ENCODE measurements around the gene SKI. TPM values are rescaled to one million over a fixed set of nuclear protein-coding genes. Genes with fewer than 3 reads are reported as not detected.

The SKI gene
- total and polyA plus RNA-seq, 9 of the 15 experiments (the other 6 are each of a cell fraction or from before 2014, with no cell fraction given) = 0.10 to 60.5 (median 4.6) TPM

DNA sequence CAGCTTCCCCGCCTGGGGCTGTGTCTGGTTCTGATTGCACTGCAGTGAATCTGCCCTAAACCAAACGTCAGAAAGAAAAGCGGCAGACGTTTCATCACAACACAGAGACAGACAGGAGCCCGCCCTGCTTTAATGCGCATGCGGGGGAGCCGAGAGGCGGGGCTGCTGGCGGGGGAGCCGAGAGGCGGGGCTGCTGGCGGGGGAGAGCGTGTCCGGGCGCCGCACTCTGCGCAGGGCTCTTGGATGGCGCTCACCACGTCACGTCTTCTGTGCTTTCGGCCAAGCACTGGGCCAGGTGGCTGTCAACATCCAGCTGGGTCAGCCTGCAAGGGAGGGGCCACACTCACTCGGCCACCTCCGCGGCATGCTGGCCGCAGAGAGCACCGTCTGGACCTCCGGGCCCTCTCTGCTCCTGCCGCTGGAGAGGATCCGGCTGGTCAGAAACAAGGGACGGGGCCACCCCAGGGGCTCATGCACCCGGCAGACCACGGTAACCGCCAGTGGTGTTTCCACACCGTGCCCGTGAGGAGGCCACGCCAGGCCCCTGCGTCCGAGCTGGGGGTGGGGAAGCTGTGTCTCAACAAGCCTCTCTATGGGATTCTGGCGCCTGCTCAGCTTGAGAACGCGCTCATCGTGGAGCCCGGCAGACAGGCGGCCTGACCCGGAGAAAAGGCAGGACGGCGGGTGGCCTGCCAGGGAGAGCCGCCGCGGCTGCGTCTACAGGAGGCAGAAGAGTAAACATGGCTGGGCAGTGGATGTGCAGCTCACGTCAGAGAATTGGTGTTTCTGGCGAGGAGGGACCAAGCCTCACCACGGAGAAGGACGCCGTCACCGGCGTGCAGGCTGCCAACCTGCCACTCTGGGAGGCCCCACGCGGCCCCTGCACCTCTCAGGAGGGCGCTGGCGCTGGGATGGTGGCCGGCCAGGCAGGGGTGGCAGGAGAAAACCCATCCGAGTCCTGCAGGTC is 38.4 kb upstream of the SKI start (continued):
- TF ChIP-seq, protein P1, sequence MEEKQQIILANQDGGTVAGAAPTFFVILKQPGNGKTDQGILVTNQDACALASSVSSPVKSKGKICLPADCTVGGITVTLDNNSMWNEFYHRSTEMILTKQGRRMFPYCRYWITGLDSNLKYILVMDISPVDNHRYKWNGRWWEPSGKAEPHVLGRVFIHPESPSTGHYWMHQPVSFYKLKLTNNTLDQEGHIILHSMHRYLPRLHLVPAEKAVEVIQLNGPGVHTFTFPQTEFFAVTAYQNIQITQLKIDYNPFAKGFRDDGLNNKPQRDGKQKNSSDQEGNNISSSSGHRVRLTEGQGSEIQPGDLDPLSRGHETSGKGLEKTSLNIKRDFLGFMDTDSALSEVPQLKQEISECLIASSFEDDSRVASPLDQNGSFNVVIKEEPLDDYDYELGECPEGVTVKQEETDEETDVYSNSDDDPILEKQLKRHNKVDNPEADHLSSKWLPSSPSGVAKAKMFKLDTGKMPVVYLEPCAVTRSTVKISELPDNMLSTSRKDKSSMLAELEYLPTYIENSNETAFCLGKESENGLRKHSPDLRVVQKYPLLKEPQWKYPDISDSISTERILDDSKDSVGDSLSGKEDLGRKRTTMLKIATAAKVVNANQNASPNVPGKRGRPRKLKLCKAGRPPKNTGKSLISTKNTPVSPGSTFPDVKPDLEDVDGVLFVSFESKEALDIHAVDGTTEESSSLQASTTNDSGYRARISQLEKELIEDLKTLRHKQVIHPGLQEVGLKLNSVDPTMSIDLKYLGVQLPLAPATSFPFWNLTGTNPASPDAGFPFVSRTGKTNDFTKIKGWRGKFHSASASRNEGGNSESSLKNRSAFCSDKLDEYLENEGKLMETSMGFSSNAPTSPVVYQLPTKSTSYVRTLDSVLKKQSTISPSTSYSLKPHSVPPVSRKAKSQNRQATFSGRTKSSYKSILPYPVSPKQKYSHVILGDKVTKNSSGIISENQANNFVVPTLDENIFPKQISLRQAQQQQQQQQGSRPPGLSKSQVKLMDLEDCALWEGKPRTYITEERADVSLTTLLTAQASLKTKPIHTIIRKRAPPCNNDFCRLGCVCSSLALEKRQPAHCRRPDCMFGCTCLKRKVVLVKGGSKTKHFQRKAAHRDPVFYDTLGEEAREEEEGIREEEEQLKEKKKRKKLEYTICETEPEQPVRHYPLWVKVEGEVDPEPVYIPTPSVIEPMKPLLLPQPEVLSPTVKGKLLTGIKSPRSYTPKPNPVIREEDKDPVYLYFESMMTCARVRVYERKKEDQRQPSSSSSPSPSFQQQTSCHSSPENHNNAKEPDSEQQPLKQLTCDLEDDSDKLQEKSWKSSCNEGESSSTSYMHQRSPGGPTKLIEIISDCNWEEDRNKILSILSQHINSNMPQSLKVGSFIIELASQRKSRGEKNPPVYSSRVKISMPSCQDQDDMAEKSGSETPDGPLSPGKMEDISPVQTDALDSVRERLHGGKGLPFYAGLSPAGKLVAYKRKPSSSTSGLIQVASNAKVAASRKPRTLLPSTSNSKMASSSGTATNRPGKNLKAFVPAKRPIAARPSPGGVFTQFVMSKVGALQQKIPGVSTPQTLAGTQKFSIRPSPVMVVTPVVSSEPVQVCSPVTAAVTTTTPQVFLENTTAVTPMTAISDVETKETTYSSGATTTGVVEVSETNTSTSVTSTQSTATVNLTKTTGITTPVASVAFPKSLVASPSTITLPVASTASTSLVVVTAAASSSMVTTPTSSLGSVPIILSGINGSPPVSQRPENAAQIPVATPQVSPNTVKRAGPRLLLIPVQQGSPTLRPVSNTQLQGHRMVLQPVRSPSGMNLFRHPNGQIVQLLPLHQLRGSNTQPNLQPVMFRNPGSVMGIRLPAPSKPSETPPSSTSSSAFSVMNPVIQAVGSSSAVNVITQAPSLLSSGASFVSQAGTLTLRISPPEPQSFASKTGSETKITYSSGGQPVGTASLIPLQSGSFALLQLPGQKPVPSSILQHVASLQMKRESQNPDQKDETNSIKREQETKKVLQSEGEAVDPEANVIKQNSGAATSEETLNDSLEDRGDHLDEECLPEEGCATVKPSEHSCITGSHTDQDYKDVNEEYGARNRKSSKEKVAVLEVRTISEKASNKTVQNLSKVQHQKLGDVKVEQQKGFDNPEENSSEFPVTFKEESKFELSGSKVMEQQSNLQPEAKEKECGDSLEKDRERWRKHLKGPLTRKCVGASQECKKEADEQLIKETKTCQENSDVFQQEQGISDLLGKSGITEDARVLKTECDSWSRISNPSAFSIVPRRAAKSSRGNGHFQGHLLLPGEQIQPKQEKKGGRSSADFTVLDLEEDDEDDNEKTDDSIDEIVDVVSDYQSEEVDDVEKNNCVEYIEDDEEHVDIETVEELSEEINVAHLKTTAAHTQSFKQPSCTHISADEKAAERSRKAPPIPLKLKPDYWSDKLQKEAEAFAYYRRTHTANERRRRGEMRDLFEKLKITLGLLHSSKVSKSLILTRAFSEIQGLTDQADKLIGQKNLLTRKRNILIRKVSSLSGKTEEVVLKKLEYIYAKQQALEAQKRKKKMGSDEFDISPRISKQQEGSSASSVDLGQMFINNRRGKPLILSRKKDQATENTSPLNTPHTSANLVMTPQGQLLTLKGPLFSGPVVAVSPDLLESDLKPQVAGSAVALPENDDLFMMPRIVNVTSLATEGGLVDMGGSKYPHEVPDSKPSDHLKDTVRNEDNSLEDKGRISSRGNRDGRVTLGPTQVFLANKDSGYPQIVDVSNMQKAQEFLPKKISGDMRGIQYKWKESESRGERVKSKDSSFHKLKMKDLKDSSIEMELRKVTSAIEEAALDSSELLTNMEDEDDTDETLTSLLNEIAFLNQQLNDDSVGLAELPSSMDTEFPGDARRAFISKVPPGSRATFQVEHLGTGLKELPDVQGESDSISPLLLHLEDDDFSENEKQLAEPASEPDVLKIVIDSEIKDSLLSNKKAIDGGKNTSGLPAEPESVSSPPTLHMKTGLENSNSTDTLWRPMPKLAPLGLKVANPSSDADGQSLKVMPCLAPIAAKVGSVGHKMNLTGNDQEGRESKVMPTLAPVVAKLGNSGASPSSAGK (IDR thresholded peaks at IDR 0.05) = peak; percentile 86
- TF ChIP-seq TCF7L2 (IDR thresholded peaks at IDR 0.05; ENCODE audit: low read depth, low read length) (no peak), CSDE1 (IDR thresholded peaks at IDR 0.05) (no peak), HOXB6 (CRISPR knock-in tag; IDR thresholded peaks at IDR 0.05; ENCODE audit: borderline replicate concordance) (no peak), ZBTB17 (CRISPR knock-in tag; IDR thresholded peaks at IDR 0.05) (0 out of 2 replicates have a peak, but pooled peaks have one; percentile 47), ZNF239 (CRISPR knock-in tag; IDR thresholded peaks at IDR 0.05) (no peak), TAF7 (tag; IDR thresholded peaks at IDR 0.05) (no peak), ESRRA (IDR thresholded peaks at IDR 0.05; ENCODE audit: borderline replicate concordance, low read depth) (peak; percentile 16; the same call in 1 of the 2 replicates), ZNF175 (CRISPR knock-in tag; IDR thresholded peaks at IDR 0.05; ENCODE audit: low read depth) (no peak), NONO (IDR thresholded peaks at IDR 0.05; ENCODE audit: low read depth in 2 of 2, low read length in 1 of 2) (no peak; a peak in 1 of 4 replicates), SPI1 (IDR thresholded peaks at IDR 0.05; ENCODE audit: borderline replicate concordance, low read depth, low read length) (no peak), HBP1 (CRISPR knock-in tag; IDR thresholded peaks at IDR 0.05) (no peak), E2F4 (CRISPR knock-in tag; IDR thresholded peaks at IDR 0.05; ENCODE audit: low read depth) (no peak)

All from K562 (cell line).